Naive thymus-derived CD4-positive, alpha-beta T cell (primary cell): Measurements from ENCODE around the gene GNB5. TPM values are rescaled to one million over a fixed set of nuclear protein-coding genes. Genes with fewer than 3 reads are reported as not detected.

ENCODE experiments used
- ATAC-seq: fragments of 150-1000 bp; cut with Tn5 transposase; 2 replicates; pipeline ENCODE4 v1.10.0; 2021; ENCODE audit warnings: mild to moderate bottlenecking, moderate library complexity
- CTCF ChIA-PET: fragments of 350-600 bp; sonication (Branson Sonifier 250); formaldehyde crosslinking; loops from one replicate; lab custom pipeline; 2021; ENCODE audit warnings: antibody characterized with exemption; lab: Charles Lee
- POLR2A ChIA-PET: fragments of 350-600 bp; sonication (Branson Sonifier 250); formaldehyde crosslinking; loops from one replicate; lab custom pipeline; 2021; ENCODE audit warnings: antibody characterized with exemption, inconsistent platforms; lab: Charles Lee
- DNase-seq, 9 donors: peaks; one replicate each; pipeline versions ENCODE4 v3.0.0 to v3.0.0-alpha.2; 2020 to 2022; ENCODE audit warnings: mixed read lengths in 1 of 9
- H3K27ac ChIP-seq: one replicate; pipeline ENCODE4 v1.7.0; 2013; ENCODE audit warnings: mild to moderate bottlenecking, low read depth, low read length, moderate library complexity
- H3K27me3 ChIP-seq, 2 donors: one replicate each; pipeline ENCODE4 v1.7.0; 2013; ENCODE audit warnings: low read length in 2 of 2, mild to moderate bottlenecking in 2 of 2, moderate library complexity in 2 of 2; ENCODE audit not compliant: control insufficient read depth in 2 of 2, insufficient read depth in 2 of 2
- H3K36me3 ChIP-seq, 3 experiments: 1 replicate in 2 of 3; 2 replicates in 1 of 3; pipeline ENCODE4 v1.7.0; 2013; ENCODE audit warnings: low read length in 3 of 3, mild to moderate bottlenecking in 3 of 3, moderate library complexity in 1 of 3; ENCODE audit not compliant: insufficient read depth in 3 of 3, control insufficient read depth in 2 of 3
- H3K4me1 ChIP-seq, 2 donors: one replicate each; pipeline ENCODE4 v1.7.0; 2013; ENCODE audit warnings: low read length in 2 of 2, mild to moderate bottlenecking in 2 of 2, moderate library complexity in 1 of 2; ENCODE audit not compliant: control insufficient read depth in 2 of 2, insufficient read depth in 2 of 2
- H3K4me3 ChIP-seq: 2 replicates; pipeline ENCODE4 v1.7.0; 2013; ENCODE audit warnings: mild to moderate bottlenecking, low read length
- H3K9me3 ChIP-seq, 3 experiments: 1 replicate in 2 of 3; 2 replicates in 1 of 3; pipeline ENCODE4 v1.7.0; 2013; ENCODE audit warnings: low read length in 3 of 3; ENCODE audit not compliant: control insufficient read depth in 2 of 3
- H3K27ac Mint-ChIP-seq, 9 donors: one replicate each; pipeline ENCODE4 v1.8.0; 2020 to 2022; ENCODE audit warnings: mixed read lengths in 9 of 9, mild to moderate bottlenecking in 8 of 9, moderate library complexity in 5 of 9, inconsistent platforms in 2 of 9
- H3K27me3 Mint-ChIP-seq, 5 donors: one replicate each; pipeline ENCODE4 v1.8.0; 2021 to 2022; ENCODE audit warnings: mixed read lengths in 5 of 5, mild to moderate bottlenecking in 1 of 5
- H3K36me3 Mint-ChIP-seq, 5 donors: one replicate each; pipeline ENCODE4 v1.8.0; 2020 to 2022; ENCODE audit warnings: mixed read lengths in 5 of 5, mild to moderate bottlenecking in 3 of 5, inconsistent platforms in 1 of 5
- H3K4me1 Mint-ChIP-seq, 7 donors: one replicate each; pipeline ENCODE4 v1.8.0; 2020 to 2022; ENCODE audit warnings: mixed read lengths in 7 of 7, mild to moderate bottlenecking in 3 of 7, inconsistent platforms in 1 of 7
- H3K4me3 Mint-ChIP-seq, 10 donors: one replicate each; pipeline ENCODE4 v1.8.0; 2020 to 2022; ENCODE audit warnings: mild to moderate bottlenecking in 10 of 10, mixed read lengths in 10 of 10, moderate library complexity in 6 of 10, inconsistent platforms in 2 of 10
- H3K9me3 Mint-ChIP-seq, 11 donors: one replicate each; pipeline ENCODE4 v1.8.0; 2020 to 2022; ENCODE audit warnings: mixed read lengths in 11 of 11, mild to moderate bottlenecking in 4 of 11, inconsistent platforms in 1 of 11, moderate library complexity in 1 of 11
- intact Hi-C, 2 donors: fragments of 100-400 bp; cut with micrococcal nuclease; formaldehyde crosslinking; loops; one replicate each; pipeline ENCODE4 v1.15.1; 2023
- polyA plus RNA-seq, 2 donors: library from polyadenylated mRNA; unstranded; fragments of 300-500 nt; fragmentation: Illumina TruSeq; gene quantifications; one replicate each; pipeline ENCODE4 v1.2.3, GENCODE V29; 2021
- total RNA-seq, 6 experiments: library from RNA in 5 of 6; stranded (reverse) in 5 of 6; gene quantifications; 1 replicate in 5 of 6; 2 replicates in 1 of 6; pipeline ENCODE4 v1.2.3 and lab custom pipeline; 2021 to 2026

Gene GNB5
- total and polyA plus RNA-seq, 7 experiments from 2014 or later, result 35.1 to 80.0 (median 49.0) TPM

DNA sequence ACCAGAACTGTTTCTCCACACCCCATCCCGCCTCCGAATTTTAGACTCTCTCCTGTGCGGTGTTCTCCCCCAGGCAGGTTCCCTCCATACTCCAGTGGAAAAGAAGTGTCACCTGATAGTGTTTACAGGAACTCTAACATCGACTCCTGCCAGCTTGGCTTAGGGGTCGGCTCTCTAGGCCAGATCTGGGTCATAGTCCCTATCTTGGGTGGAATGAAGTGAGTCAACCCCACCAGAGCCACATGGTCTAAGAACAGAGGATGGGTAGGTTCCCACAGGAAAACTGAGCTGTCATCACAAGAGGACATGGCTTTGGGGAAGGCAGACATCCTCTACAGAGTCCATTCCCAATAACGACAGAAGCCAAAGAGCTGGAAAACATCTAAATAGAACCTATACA lies 84.6 kb downstream of the GNB5 start:
- Histone ChIP-seq H3K27me3 (no peaks in the 10 kb centered on the region), H3K4me3 (no peak overlapping the region), H3K36me3 (no peaks in the 10 kb centered on the region), H3K9me3 (no peaks in the 10 kb centered on the region), H3K27ac (no peak overlapping the region), H3K4me1 (peaks cover 1% of the 10 kb centered on the region in 2 donors)
- peaks cover 9 to 38% (median 31%) of the 10 kb centered on the region in 5 donors for H3K27me3 Mint-ChIP-seq
- DNase-seq, result no peak
- H3K27ac Mint-ChIP-seq, result peak overlapping the region in 1 of 9 donors; percentile 33
- ChIA-PET POLR2A (no interaction called here), CTCF (interaction anchor here (0.6 kb wide), 1 partner anchor 12 kb away, joined by 3 read pairs; no protein-coding TSS in a partner anchor)
- peaks cover 0 to 5% (median 0%) of the 10 kb centered on the region in 5 donors for H3K36me3 Mint-ChIP-seq
- no peak overlapping the region for H3K4me3 Mint-ChIP-seq
- intact Hi-C loops, result no loop called here
- peaks cover 0 to 6% (median 0%) of the 10 kb centered on the region in 7 donors for H3K4me1 Mint-ChIP-seq
- no peak for ATAC-seq
- peaks cover 0 to 5% (median 0%) of the 10 kb centered on the region in 11 donors for H3K9me3 Mint-ChIP-seq

DNA sequence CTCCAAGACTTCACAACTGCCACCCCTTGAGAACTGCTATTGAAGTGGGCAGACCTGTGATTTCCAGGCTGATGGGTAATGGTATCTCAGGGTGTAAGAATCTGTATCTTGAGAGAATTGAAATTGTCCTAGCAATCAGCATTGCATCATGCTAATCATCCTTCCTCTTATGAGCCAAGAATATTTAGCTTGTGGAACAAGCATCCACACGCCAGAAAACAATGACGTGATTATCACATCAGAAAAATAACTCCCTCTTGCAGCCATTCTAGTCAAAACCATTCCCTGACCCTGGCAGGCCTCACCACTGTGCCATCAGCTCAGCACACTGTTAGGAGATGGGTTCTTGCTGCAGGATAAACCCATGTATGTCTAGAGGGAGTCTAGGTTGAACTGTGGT lies 85.3 kb downstream of the GNB5 start:
- Mint-ChIP-seq H3K4me3 (no peak overlapping the region), H3K9me3 (peaks cover 0 to 5% (median 0%) of the 10 kb centered on the region in 11 donors), H3K36me3 (peaks cover 0 to 5% (median 0%) of the 10 kb centered on the region in 5 donors), H3K27ac (no peak overlapping the region), H3K27me3 (peaks cover 5 to 30% (median 25%) of the 10 kb centered on the region in 5 donors), H3K4me1 (peaks cover 0 to 5% (median 0%) of the 10 kb centered on the region in 7 donors)
- Histone ChIP-seq H3K4me3 (no peak overlapping the region), H3K36me3 (no peaks in the 10 kb centered on the region), H3K27ac (no peak overlapping the region), H3K27me3 (no peaks in the 10 kb centered on the region), H3K9me3 (no peaks in the 10 kb centered on the region), H3K4me1 (no peaks in the 10 kb centered on the region)
- intact Hi-C loops, result no loop called here
- DNase-seq (no peak), ATAC-seq (no peak)
- ChIA-PET POLR2A (no interaction called here), CTCF (no interaction called here)

DNA sequence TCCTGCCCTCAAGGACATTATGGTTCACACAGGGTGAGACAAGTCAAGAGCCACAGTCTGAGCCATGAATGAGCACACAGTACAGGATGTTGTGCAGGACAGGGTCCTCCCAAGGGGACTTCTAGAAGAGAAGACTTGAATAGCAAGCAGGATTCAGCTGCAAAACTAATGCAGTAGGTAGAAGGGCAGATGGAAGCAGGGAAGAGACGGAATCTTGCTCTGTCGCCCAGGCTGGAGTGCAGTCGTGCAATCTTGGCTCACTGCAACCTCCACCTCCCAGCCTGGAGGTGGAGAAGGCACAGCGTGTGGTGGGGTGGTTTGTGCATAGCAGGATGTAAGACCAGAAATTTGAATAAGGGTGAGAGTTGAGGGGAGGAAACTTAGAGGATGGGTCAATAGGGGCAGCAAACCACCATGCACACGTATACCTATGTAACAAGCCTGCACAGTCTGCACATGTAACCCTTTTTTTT lies 86.6 kb downstream of the GNB5 start:
- CTCF ChIA-PET, result no interaction called here
- H3K36me3 Mint-ChIP-seq, result no peaks in the 10 kb centered on the region

DNA sequence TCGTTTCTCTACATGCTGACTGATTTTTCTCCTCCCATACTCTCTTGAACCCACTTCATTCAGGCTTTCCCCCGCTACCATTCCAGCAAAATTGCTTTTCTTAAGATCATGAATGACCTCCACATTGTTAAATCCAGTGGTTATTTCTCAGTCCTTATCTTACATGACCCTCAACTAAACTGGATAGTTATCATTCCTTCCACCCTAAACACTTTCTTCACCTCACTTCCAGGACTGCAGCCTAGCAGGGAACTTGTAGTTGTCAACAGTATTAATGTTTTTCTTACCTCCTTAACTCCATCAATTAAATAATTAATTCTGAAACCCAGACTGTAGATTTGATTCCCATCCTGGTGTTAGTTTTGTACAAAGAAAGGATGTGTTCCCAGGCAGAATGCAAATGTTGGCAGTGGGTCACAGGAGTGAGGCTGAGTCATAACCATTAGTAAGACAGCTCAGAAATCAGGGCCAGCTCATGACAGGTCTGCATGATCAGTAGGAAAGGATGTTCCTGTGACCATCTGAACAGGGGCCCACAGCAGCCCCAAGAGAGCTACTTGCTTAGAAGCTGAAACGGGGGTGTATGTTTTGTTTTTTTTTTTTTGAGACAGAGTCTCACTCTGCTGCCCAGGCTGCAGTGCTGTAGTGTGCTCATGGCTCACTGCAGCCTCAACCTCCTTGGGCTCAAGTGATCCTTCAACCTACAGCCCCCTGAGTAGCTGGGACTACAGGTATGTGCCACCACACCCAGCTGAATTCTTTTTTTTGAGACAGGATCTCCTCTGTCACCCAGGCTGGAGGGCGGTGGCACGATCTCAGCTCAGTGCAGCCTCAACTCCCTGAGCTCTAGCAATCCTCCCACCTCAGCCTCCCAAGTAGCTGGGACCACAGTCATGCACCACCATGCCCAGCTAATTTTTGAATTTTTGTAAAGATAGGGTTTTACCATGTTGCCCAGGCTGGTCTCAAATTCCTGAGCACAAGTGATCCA lies 87.7 kb downstream of the GNB5 start:
- H3K4me3 Mint-ChIP-seq, result no peak overlapping the region
- H3K4me1 Mint-ChIP-seq, result peaks cover 0 to 5% (median 0%) of the 10 kb centered on the region in 7 donors
- no peak overlapping the region for H3K27ac ChIP-seq
- H3K36me3 ChIP-seq, result no peaks in the 10 kb centered on the region
- H3K4me1 ChIP-seq, result no peaks in the 10 kb centered on the region
- no peak overlapping the region for H3K27ac Mint-ChIP-seq
- peak; percentile 42 for ATAC-seq
- no peak overlapping the region for H3K4me3 ChIP-seq
- CTCF ChIA-PET, result no interaction called here
- no peaks in the 10 kb centered on the region for H3K9me3 ChIP-seq
- H3K9me3 Mint-ChIP-seq, result peaks cover 0 to 1% (median 0%) of the 10 kb centered on the region in 11 donors
- H3K36me3 Mint-ChIP-seq, result no peaks in the 10 kb centered on the region
- no peaks in the 10 kb centered on the region for H3K27me3 ChIP-seq
- peaks cover 5 to 15% (median 11%) of the 10 kb centered on the region in 5 donors for H3K27me3 Mint-ChIP-seq
- POLR2A ChIA-PET, result no interaction called here
- no peak for DNase-seq
- intact Hi-C loops, result no loop called here

More for the DNA sequence above, 86.6 kb downstream of the GNB5 start:
- DNase-seq (no peak), ATAC-seq (no peak)
- H3K27ac ChIP-seq, result no peak overlapping the region
- Mint-ChIP-seq H3K4me1 (peaks cover 0 to 5% (median 0%) of the 10 kb centered on the region in 7 donors), H3K27ac (no peak overlapping the region), H3K4me3 (no peak overlapping the region), H3K27me3 (peaks cover 5 to 21% (median 18%) of the 10 kb centered on the region in 5 donors), H3K9me3 (peaks cover 0 to 1% (median 0%) of the 10 kb centered on the region in 11 donors)
- no peaks in the 10 kb centered on the region for H3K27me3 ChIP-seq
- POLR2A ChIA-PET, result no interaction called here
- intact Hi-C loops, result no loop called here
- H3K4me3 ChIP-seq, result no peak overlapping the region
- no peaks in the 10 kb centered on the region for H3K36me3 ChIP-seq
- H3K9me3 ChIP-seq, result no peaks in the 10 kb centered on the region
- H3K4me1 ChIP-seq, result no peaks in the 10 kb centered on the region

DNA sequence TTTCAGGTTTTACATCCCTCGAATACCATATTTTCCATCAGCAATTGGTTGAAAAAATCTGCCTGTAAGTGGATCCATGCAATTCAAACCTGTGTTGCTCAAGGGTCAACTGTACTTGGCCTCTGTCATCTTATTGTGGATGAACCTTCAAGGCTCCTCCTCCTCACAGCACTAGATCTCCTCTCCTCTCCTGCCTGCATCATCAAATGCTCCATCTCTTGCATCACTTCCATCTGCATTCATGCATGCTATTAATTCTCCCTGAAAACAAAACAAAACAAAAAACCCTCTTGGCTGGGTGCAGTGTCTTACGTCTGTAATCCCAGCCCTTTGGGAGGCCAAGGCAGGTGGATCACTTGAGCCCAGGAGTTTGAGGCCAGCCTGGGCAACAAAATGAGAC lies 88.7 kb downstream of the GNB5 start:
- CTCF ChIA-PET, result no interaction called here
- no peaks in the 10 kb centered on the region for H3K27me3 ChIP-seq
- H3K27me3 Mint-ChIP-seq, result peaks cover 1 to 14% (median 7%) of the 10 kb centered on the region in 5 donors
- ATAC-seq, result no peak
- no peaks in the 10 kb centered on the region for H3K9me3 ChIP-seq
- peaks cover 0 to 5% (median 0%) of the 10 kb centered on the region in 7 donors for H3K4me1 Mint-ChIP-seq
- DNase-seq, result no peak
- POLR2A ChIA-PET, result no interaction called here
- no peaks in the 10 kb centered on the region for H3K36me3 ChIP-seq
- intact Hi-C loops, result no loop called here
- H3K9me3 Mint-ChIP-seq, result peaks cover 0 to 1% (median 0%) of the 10 kb centered on the region in 11 donors
- no peak overlapping the region for H3K4me3 ChIP-seq
- H3K4me1 ChIP-seq, result no peaks in the 10 kb centered on the region
- no peak overlapping the region for H3K4me3 Mint-ChIP-seq
- no peak overlapping the region for H3K27ac Mint-ChIP-seq
- no peak overlapping the region for H3K27ac ChIP-seq
- no peaks in the 10 kb centered on the region for H3K36me3 Mint-ChIP-seq

DNA sequence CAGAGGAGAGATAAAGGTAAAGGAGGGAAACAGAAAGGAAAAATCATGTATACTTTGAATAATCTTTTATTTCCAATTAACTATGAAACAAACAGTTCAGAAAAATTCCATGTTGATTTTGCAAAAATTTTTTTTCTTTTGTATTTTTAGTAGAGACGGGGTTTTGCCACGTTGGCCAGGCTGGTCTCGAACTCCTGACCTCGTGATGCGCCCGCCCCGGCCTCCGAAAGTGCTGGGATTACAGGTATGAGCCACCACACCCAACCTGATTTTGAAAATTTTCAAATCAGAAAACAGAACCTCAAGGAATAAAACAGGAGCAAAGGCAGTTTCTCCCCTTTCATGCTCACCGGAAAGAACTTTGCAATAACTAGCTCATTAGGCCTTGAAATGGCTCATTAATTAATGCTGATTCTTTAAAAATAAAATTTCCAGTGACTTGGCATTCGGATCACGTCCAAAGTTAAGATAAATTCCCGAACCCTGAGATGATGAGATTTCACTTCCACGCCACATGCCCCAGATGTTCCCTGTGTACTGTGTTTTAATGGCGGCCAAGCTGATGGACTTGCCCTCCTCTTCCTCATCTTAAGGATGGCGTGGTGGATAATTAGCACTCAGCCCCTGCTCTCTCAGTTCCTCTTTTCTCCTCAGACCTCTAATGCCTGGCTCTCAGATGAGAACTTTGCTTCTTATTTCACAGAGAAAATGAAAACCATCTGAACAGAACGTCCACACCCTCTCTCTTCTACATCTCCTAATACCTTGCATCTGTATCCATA lies 89.5 kb downstream of the GNB5 start:
- no peak overlapping the region for H3K27ac ChIP-seq
- no peaks in the 10 kb centered on the region for H3K36me3 ChIP-seq
- POLR2A ChIA-PET, result no interaction called here
- ATAC-seq, result no peak
- no peaks in the 10 kb centered on the region for H3K36me3 Mint-ChIP-seq
- no peak for DNase-seq
- peaks cover 0 to under 1% (median 0%) of the 10 kb centered on the region in 11 donors for H3K9me3 Mint-ChIP-seq
- H3K9me3 ChIP-seq, result no peaks in the 10 kb centered on the region
- H3K4me3 ChIP-seq, result no peak overlapping the region
- no peak overlapping the region for H3K27ac Mint-ChIP-seq
- peaks cover 0 to 10% (median 7%) of the 10 kb centered on the region in 5 donors for H3K27me3 Mint-ChIP-seq
- no peak overlapping the region for H3K4me3 Mint-ChIP-seq
- H3K27me3 ChIP-seq, result no peaks in the 10 kb centered on the region
- peaks cover 0 to 5% (median 0%) of the 10 kb centered on the region in 7 donors for H3K4me1 Mint-ChIP-seq
- no peaks in the 10 kb centered on the region for H3K4me1 ChIP-seq
- CTCF ChIA-PET, result interaction anchor here (1.0 kb wide), 1 partner anchor 11 kb away, joined by 3 read pairs; no protein-coding TSS in a partner anchor
- intact Hi-C loops, result no loop called here
